Measurements from ENCODE around the gene KCNT1.

Gene KCNT1

DNA sequence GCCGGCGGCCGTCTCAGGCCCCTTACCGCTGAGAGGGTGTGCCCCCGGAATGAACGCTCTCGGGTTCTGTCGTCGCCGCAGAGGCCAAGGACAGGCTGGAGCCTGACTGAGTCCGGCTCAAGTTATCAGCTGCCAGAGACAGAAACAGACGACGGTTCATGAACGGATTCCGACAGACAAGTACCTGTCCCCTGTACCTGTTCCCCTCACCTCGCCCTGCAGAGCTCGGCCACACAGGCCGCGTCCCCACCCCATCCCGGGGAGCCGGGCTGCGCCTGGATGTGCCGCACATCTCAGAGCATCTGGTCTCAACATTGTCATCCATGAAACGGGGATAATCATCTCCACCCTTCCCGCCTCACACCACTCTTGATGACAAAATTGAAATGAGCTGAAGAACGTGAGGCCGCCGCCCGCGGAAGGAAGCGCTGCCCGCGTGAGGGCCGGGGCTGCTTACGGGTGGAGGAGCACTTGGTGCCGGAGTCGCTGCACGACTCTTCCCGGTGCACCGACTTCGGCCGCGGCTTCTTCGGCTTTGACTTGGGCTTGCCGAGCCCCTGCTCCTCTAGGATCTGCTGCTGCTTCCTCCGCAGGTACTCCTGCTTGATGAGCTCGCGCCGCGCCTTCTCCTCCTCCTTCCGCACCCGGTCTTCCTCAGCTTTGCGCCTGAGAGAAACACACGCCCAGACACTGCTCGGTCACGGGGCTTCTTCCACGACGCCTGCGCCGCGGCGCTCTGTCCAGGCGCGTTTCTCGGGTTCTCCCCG, 116.1 kb downstream of the KCNT1 start:
- Mint-ChIP-seq H3K4me3 (no peak overlapping the region), H3K9me3 (no peaks in the 10 kb centered on the region), H3K4me1 (ENCODE audit: low read depth) (peaks cover 7% of the 10 kb centered on the region), H3K27me3 (no peaks in the 10 kb centered on the region), H3K27ac (no peak overlapping the region), H3K36me3 (ENCODE audit: low read depth) (peaks cover 58% of the 10 kb centered on the region)

DNA sequence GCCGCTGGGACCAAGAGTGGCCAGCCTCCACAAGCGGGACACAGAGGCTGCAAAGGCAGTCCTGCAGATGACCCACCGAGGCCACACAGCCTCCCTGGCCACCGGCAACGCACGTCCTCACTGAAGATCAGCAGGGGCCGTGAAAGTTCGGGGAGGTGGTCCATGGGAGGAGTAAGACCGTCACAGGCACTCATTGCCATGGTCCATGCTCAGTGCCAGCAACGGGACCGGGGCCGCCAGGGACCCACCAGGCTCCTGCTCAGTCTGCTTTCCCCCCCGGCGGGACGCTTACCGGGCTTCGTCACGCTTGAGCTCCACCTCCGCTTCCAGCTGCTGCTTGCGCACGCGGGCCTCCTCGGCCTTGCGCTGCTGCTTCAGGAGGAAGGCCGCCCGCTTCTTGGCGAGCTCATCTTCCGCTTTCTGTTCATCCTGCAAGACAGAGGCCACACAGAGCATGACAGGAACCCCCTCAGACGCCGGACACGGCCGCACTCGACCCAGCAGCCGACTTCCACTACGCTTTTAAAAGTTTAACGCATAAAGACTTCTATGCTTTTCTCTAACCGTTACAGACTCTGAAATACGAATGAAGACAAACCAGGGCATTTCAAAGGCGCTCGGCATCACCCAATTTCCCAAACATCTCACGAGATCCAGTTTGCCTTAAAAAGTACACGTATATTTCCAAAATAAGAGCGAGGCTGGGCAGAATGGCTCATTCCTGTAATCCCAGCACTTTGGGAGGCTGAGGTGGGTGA, 116.9 kb downstream of the KCNT1 start:
- H3K9me3 Mint-ChIP-seq: no peaks in the 10 kb centered on the region
- no peaks in the 10 kb centered on the region for H3K27me3 Mint-ChIP-seq
- no peak overlapping the region for H3K4me3 Mint-ChIP-seq
- H3K36me3 Mint-ChIP-seq (ENCODE audit: low read depth): peaks cover 65% of the 10 kb centered on the region
- H3K4me1 Mint-ChIP-seq (ENCODE audit: low read depth): peaks cover 7% of the 10 kb centered on the region
- no peak overlapping the region for H3K27ac Mint-ChIP-seq

DNA sequence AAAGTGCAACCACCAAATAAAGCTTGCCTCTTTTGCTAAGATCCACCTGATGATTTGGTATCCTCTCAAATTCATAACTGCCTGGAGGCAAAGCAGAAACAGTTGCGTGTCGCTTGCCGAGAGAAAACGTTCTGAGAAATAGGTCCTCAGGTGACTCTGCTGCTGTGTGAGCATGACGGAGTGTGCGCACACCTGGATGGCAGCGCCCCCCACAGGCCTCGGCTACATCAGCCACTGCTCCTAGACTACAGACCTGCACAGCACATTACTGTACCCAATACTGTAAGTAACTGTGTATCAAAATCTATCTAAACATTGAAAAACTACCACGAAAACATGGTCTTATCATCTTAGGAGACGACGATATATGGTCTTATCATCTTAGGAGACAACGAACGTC, 117.9 kb downstream of the KCNT1 start:
- no peaks in the 10 kb centered on the region for H3K27me3 Mint-ChIP-seq
- no peak overlapping the region for H3K27ac Mint-ChIP-seq
- H3K9me3 Mint-ChIP-seq: no peaks in the 10 kb centered on the region
- peaks cover 10% of the 10 kb centered on the region for H3K4me1 Mint-ChIP-seq (ENCODE audit: low read depth)
- H3K4me3 Mint-ChIP-seq: no peak overlapping the region
- H3K36me3 Mint-ChIP-seq (ENCODE audit: low read depth): peaks cover 63% of the 10 kb centered on the region

DNA sequence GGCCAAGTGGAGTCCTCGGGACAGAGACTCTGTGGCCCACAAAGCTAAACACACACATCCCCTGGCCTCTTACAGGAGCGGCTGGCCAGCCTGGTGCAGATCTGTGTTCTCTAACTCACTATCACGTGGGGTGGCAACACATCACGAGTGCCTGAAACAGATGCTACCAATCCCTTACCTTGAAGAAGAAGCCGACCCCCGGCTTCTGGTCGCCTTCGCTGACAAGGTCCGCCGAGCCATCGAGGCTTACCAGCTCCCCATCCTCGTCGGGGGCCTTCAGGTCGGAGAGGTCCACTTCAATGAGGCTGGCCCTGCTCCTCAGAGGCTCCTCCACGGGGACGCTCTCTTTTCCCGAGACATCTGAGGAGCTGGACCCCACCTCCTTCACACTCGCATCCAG, 118.7 kb downstream of the KCNT1 start:
- Mint-ChIP-seq H3K4me3 (no peak overlapping the region), H3K36me3 (ENCODE audit: low read depth) (peaks cover 64% of the 10 kb centered on the region), H3K9me3 (no peaks in the 10 kb centered on the region), H3K27me3 (no peaks in the 10 kb centered on the region), H3K4me1 (ENCODE audit: low read depth) (peaks cover 17% of the 10 kb centered on the region), H3K27ac (no peak overlapping the region)

DNA sequence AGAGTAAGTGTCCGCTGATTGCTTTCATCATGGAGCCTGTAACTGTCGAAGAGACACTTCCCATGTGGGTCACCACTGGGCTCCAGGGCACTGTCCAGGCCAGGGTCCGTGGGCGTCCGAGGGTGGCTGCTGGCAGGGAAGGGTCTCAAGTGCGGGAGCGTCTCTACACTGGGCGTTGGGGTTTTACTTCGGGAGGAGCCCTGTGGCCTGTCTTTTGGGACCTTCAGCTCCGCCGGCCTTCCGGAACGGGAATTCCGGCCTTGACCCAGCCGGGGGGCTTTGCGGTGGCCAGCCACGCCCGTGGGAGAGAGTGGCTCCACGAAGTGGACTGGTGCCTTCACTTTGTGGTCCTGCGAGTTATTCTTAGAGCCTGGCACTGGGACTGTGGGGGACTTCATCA, 119.1 kb downstream of the KCNT1 start:
- Mint-ChIP-seq H3K36me3 (ENCODE audit: low read depth) (peaks cover 61% of the 10 kb centered on the region), H3K9me3 (no peaks in the 10 kb centered on the region), H3K4me3 (no peak overlapping the region), H3K4me1 (ENCODE audit: low read depth) (peaks cover 14% of the 10 kb centered on the region), H3K27me3 (no peaks in the 10 kb centered on the region), H3K27ac (no peak overlapping the region)

DNA sequence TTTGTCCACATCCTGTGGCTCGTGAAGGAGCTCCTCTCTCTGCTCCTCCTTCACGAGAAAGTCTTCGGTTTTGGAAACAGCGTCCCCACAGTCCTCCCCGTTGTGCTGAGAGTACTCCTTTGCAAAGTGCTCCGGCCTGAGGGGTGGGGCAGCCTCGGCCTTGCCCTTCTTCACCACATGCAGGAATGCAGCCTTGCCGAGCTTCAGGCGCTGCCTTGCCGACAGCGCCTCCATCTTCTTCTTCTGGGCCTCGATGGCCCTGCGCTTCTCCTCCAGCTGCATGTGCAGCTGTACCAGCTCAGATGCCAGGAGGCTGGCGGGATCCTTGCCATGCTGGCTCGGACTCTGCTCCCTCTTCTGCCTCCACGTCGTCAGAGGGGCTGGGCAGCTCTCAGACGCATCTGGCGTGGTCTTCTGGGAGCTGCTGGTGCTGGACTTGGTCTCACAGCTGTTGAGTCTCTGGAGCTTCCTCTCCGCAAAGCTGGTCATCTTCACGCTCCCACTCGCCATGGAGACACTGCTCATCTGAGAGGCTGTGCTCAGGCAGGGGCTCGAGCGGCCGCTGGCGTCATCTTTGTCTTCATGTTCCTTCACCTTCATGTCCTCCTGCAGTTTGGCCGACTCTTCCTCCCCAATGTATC, 119.9 kb downstream of the KCNT1 start:
- Mint-ChIP-seq H3K9me3 (no peaks in the 10 kb centered on the region), H3K27me3 (no peaks in the 10 kb centered on the region), H3K36me3 (ENCODE audit: low read depth) (peaks cover 61% of the 10 kb centered on the region), H3K4me1 (ENCODE audit: low read depth) (peaks cover 10% of the 10 kb centered on the region), H3K4me3 (no peak overlapping the region), H3K27ac (no peak overlapping the region)

DNA sequence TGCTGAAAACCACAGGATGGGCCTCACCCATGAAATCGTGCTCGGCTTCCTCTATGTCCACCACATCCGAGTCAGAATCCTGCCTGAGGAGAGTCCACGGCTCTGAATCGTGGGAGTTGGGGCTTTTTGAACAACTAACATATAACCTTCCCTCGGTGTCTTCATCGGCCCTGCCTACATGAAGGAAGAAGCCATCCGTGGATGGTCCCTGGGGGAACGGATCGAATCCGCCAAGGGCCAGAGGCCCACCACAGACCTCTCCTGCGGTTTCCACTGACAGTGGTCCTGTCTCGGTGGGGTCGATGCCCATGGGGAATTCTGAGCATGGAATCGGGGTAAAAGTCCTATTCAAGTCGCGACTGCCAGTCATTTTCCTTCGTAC, 120.4 kb downstream of the KCNT1 start:
- H3K4me1 Mint-ChIP-seq (ENCODE audit: low read depth): peaks cover 10% of the 10 kb centered on the region
- no peak overlapping the region for H3K4me3 Mint-ChIP-seq
- H3K36me3 Mint-ChIP-seq (ENCODE audit: low read depth): peaks cover 61% of the 10 kb centered on the region
- no peaks in the 10 kb centered on the region for H3K9me3 Mint-ChIP-seq
- no peaks in the 10 kb centered on the region for H3K27me3 Mint-ChIP-seq
- H3K27ac Mint-ChIP-seq: no peak overlapping the region

DNA sequence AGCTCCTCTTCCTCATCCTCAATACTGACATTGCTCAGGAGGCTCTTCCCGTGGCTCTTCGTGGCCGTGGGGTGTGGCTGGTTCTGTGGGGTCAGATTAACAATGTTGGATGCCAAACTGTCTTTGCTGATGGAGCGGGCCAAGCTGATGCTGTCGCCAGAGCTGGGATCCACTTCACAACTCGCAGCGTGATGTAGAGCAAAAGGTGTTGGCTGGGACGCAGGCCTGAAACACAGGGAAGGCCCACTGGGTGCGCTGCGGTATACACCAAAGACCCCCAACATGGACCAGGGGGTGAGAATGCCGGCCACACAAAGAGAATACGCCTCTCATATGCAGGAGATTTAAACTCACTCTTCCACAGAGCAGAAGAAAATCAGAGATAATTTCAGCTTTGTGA, 121.1 kb downstream of the KCNT1 start:
- Mint-ChIP-seq H3K27me3 (no peaks in the 10 kb centered on the region), H3K4me3 (no peak overlapping the region), H3K27ac (no peak overlapping the region), H3K36me3 (ENCODE audit: low read depth) (peaks cover 64% of the 10 kb centered on the region), H3K4me1 (ENCODE audit: low read depth) (peaks cover 11% of the 10 kb centered on the region), H3K9me3 (no peaks in the 10 kb centered on the region)

DNA sequence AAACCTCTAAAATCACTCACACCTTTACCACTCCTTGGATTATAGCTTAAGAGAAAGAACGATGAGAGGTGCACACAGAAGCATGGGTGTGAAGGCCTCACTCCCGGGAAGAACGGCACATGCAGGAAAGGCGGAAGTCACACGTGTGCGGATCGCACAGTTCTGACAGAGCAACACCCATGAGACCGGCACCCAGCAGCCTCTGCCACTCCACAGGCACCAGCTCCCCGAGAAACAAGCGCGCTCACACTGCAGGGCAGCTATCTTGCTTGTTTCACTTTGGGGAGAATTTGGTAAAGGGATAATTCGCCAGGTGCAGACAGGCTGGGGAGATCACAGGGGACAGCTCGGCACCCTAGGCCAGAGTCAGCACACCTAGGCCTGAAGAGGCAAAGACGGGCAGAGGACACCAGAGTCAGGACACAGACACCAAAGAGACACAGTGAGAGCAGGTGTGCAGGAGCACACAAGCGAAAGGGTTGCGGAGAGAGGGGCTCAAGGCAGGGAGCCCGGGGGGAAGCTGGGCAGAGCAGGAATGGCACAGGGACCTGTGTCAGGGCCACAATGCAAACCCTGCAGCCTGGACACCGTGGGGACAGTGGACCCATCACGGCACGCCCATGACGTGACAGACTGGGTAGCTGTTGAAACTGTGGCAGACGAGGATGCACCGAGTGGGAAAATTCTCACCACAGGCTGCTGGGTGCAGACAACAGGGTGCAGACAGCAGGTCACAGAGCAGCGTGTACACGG, 123.6 kb downstream of the KCNT1 start:
- H3K27me3 Mint-ChIP-seq: no peaks in the 10 kb centered on the region
- no peak overlapping the region for H3K4me3 Mint-ChIP-seq
- peaks cover 8% of the 10 kb centered on the region for H3K9me3 Mint-ChIP-seq
- H3K36me3 Mint-ChIP-seq (ENCODE audit: low read depth): peaks cover 69% of the 10 kb centered on the region
- H3K27ac Mint-ChIP-seq: peak overlapping the region; percentile 41
- peaks cover 19% of the 10 kb centered on the region for H3K4me1 Mint-ChIP-seq (ENCODE audit: low read depth)

DNA sequence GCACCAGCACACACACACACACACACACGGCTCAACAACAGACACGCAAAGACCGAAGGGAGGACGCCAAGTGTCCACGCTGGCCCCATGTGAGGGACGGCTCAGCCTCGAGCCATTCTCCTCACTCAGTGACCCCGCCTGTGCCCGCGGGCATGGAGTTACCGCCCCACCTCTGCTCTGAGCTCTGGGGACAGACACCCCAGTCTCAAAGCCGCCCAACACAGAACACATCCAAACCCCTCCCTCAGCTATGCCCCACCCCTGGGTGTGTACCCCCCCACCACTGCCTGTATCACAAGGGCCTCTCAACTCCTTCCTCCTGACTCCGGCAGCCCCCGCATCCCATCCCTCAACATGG, 124.2 kb downstream of the KCNT1 start:
- no peaks in the 10 kb centered on the region for H3K27me3 Mint-ChIP-seq
- H3K36me3 Mint-ChIP-seq (ENCODE audit: low read depth): peaks cover 70% of the 10 kb centered on the region
- H3K4me3 Mint-ChIP-seq: no peak overlapping the region
- peaks cover 8% of the 10 kb centered on the region for H3K9me3 Mint-ChIP-seq
- H3K27ac Mint-ChIP-seq: no peak overlapping the region
- peaks cover 19% of the 10 kb centered on the region for H3K4me1 Mint-ChIP-seq (ENCODE audit: low read depth)

DNA sequence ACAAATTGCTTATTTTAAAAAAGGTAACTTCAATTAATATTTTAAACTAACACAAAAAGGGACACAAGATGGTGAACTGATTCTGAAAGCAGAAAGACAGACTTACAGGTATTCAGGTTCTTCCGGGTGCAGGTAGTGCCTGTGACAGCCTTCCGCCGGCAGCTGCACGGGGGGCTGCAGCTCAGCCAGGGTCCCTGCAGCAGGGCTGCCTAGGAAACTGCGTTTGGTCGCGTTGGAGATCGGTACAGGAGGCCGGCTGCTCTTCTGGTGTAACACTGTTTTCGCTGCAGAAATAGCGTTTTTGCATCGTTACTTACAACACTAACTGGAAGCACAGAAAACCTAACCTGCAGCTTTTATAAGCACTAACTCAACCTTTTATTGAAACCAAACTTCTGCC, 125.3 kb downstream of the KCNT1 start:
- no peak overlapping the region for H3K4me3 Mint-ChIP-seq
- peaks cover 19% of the 10 kb centered on the region for H3K4me1 Mint-ChIP-seq (ENCODE audit: low read depth)
- H3K36me3 Mint-ChIP-seq (ENCODE audit: low read depth): peaks cover 59% of the 10 kb centered on the region
- no peaks in the 10 kb centered on the region for H3K27me3 Mint-ChIP-seq
- H3K9me3 Mint-ChIP-seq: peaks cover 8% of the 10 kb centered on the region
- H3K27ac Mint-ChIP-seq: no peak overlapping the region

DNA sequence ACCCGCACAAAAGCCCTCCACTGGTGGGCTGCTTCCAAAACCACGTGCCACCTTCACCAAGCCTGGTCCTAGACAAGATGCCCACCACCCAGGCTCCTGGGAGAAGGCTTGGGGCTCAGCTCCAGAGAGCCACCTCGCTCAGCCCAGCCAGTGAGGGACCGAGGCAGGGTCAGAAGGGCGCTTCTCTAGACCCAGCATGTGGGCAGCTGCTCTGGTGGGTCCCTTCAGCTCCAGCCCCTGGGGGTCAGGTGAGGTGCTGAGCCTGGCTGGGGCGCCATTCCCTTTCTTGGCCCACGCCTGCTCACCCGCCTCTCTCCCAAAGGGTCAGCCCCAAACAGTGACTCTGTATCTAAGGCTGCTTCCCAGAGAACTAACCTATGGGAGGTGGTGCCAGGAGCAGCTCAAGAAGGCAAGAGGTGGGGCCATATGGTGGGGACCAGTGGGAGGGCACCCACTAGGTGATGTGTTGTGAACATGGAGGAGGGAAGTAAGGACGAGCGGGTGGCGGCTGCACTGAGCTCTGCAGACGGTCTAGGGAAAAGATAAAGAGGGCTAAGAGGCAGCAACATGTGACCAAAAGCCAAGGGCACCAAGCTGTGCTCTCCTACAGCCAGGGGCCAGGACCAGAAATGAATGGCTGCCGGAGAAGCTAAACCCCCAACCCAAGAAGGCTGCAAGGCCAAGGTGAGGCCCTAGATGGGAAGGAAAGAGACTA, 126.0 kb downstream of the KCNT1 start:
- H3K9me3 Mint-ChIP-seq: peaks cover 8% of the 10 kb centered on the region
- peaks cover 19% of the 10 kb centered on the region for H3K4me1 Mint-ChIP-seq (ENCODE audit: low read depth)
- H3K4me3 Mint-ChIP-seq: no peak overlapping the region
- no peak overlapping the region for H3K27ac Mint-ChIP-seq
- no peaks in the 10 kb centered on the region for H3K27me3 Mint-ChIP-seq
- peaks cover 52% of the 10 kb centered on the region for H3K36me3 Mint-ChIP-seq (ENCODE audit: low read depth)

DNA sequence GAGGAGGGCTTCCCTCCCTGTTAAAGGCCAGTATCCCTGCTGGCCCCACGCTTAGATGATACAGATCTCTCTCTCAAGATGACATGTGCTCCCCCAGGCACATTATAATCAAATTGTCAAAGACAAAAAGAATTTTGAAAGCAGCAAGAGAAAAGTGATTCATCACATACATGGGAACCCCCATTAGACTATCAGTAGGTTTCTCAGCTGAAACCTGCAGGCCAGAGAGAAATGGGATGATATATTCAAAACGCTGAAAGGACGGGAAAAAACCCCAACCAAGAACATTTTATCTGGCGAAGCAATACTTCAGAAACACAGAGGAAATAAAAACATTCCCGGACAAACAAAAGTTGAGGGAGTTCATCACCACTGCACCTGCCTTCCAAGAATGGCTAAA, 126.7 kb downstream of the KCNT1 start:
- Mint-ChIP-seq H3K9me3 (peaks cover 8% of the 10 kb centered on the region), H3K27ac (no peak overlapping the region), H3K27me3 (no peaks in the 10 kb centered on the region), H3K4me1 (ENCODE audit: low read depth) (peaks cover 19% of the 10 kb centered on the region), H3K36me3 (ENCODE audit: low read depth) (peaks cover 50% of the 10 kb centered on the region), H3K4me3 (no peak overlapping the region)

DNA sequence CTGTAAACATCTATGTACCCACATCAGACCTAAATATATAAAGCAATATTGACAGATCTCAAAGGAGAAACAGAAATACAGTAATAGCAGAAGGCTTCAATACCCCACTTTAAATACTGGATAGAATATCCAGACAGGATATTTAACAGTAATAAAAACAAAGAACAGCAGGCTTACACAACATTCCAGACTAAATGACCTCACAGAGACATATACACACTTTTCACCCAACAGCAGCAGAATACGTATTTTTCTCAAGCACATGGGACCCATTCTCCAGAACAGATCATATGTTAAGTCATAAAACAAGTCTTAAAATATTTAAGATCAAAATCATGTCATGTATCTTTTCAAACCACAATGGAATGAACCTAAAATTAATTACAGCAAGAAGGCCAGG, 128.5 kb downstream of the KCNT1 start:
- Mint-ChIP-seq H3K27me3 (no peaks in the 10 kb centered on the region), H3K4me3 (no peak overlapping the region), H3K9me3 (peaks cover 8% of the 10 kb centered on the region), H3K4me1 (ENCODE audit: low read depth) (peaks cover 10% of the 10 kb centered on the region), H3K27ac (no peak overlapping the region), H3K36me3 (ENCODE audit: low read depth) (peaks cover 50% of the 10 kb centered on the region)

Data from stimulated activated naive CD8-positive, alpha-beta T cell treated with anti-CD3 and anti-CD28 coated beads, Interleukin-15, Interleukin-2, amounts not matched to agents 100 ng/mL and 50 ng/mL, for 24 hours (primary cell).